Thymus (tissue), 11 donors: ENCODE measurements around the gene CADPS2. TPM values are rescaled to one million over a fixed set of nuclear protein-coding genes. Genes with fewer than 3 reads are reported as not detected.

Experiments
- DNase-seq, 9 donors: peaks; one replicate each; pipeline ENCODE4 v3.0.0-alpha.2; 2013; ENCODE audit warnings: low spot score in 9 of 9, low read depth in 6 of 9, missing footprints in 1 of 9
- H3K27ac ChIP-seq, 2 donors: one replicate each; pipeline ENCODE4 v1.5.1; 2013; ENCODE audit warnings: control low read depth in 1 of 2, low read depth in 1 of 2, low read length in 1 of 2, mild to moderate bottlenecking in 1 of 2, moderate library complexity in 1 of 2
- H3K27me3 ChIP-seq, 2 donors: one replicate each; pipeline ENCODE4 v1.5.1; 2013; ENCODE audit warnings: low read length in 1 of 2; ENCODE audit not compliant: control insufficient read depth in 2 of 2, insufficient read depth in 1 of 2
- H3K36me3 ChIP-seq, 2 donors: one replicate each; pipeline ENCODE4 v1.5.1; 2013; ENCODE audit warnings: low read length in 1 of 2, mild to moderate bottlenecking in 1 of 2, moderate library complexity in 1 of 2; ENCODE audit not compliant: control insufficient read depth in 2 of 2, insufficient read depth in 2 of 2
- H3K4me1 ChIP-seq, 2 donors: one replicate each; pipeline ENCODE4 v1.5.1; 2013; ENCODE audit warnings: low read length in 2 of 2; ENCODE audit not compliant: control insufficient read depth in 2 of 2, insufficient read depth in 2 of 2
- H3K4me3 ChIP-seq, 2 donors: one replicate each; pipeline ENCODE4 v1.5.1; 2013; ENCODE audit warnings: low read length in 2 of 2, control low read depth in 1 of 2, mild to moderate bottlenecking in 1 of 2
- H3K9me3 ChIP-seq, 2 donors: one replicate each; pipeline ENCODE4 v1.5.1; 2013; ENCODE audit warnings: low read length in 1 of 2, mild to moderate bottlenecking in 1 of 2; ENCODE audit not compliant: control insufficient read depth in 2 of 2, insufficient read depth in 1 of 2
- WGBS: extraction: QIAGEN DNeasy Blood & Tissue Kit; methylation state at CpG from one replicate; pipeline ENCODE4 v1.1.7; 2013; 5-methylcytosine and 5-hydroxymethylcytosine counted together
- polyA plus RNA-seq: library from polyadenylated mRNA; stranded (reverse); fragments of 200-250 nt; gene quantifications from one replicate; pipeline ENCODE4 v1.2.3, GENCODE V29; 2013
- total RNA-seq: library from RNA; stranded (reverse); fragments of 120-200 nt; gene quantifications from one replicate; pipeline ENCODE4 v1.2.4, GENCODE V29; 2013
- donor health status: healthy.

CADPS2 gene
- total and polyA plus RNA-seq, 2 donors: 7.4 to 9.5 TPM

DNA sequence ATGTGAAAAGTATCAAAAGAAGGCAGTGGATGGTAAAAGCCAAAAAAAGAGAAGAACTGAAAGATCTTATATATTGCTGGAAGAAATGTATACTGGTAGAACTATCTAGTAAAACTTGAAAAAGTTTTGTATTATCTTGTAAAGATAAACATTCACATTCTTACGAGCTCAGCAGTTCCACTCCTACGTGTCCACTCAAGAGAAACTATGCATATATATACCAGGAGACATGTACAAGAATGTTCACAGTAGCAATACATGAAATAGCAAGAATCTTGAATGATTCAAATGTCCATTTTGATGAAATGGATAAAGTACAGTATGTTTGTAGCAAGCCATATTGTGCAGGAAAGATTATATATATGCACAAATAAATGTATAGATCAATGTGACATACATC lies 342.4 kb downstream of the CADPS2 start:
- Histone ChIP-seq H3K9me3 (no peaks in the 10 kb centered on the region), H3K27me3 (no peaks in the 10 kb centered on the region), H3K27ac (no peak overlapping the region), H3K4me1 (no peaks in the 10 kb centered on the region), H3K4me3 (no peak overlapping the region), H3K36me3 (no peaks in the 10 kb centered on the region)
- DNase-seq: no peak
- 93% methylated on average over 2 of the region's 2 CpGs for WGBS

DNA sequence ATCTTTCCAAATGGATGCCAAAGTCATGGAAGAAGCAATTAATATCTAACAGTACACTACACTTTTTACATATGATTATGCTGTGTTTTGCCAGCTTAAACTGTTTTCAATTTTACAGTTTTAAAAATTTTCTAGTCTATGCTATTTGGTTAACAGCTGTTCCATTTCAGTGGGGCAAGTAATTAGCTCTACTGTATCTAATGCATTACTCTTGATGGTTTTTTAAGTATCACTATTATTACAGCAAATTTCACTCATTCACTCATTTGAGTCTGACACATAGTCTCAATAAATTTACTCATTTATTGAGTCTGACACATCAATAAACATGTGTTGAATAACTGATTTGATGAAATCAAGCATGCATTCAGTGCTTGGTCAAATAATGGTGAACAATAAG lies 343.1 kb downstream of the CADPS2 start:
- DNase-seq: no peak
- Histone ChIP-seq H3K27ac (no peak overlapping the region), H3K4me3 (no peak overlapping the region), H3K27me3 (no peaks in the 10 kb centered on the region), H3K9me3 (no peaks in the 10 kb centered on the region), H3K36me3 (no peaks in the 10 kb centered on the region), H3K4me1 (no peaks in the 10 kb centered on the region)

DNA sequence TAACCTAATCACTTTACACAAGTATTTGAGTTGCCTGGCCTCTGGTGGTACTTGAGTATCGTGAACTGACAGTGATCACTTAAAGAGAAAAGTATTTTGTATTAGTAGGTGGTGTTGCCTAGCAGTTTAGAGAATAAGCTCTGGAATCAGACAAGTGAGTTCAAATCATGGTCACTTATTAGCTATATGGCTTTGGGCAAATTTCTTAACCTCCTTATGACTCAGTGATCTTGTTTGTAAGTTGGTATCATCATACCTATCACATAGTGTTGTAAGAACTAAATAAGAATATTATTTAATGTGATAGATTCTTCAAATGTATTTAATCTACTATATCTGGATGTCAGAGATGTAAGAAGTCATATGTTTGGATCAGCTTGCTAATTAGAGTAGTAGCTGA lies 351.2 kb downstream of the CADPS2 start:
- H3K27me3 ChIP-seq: no peaks in the 10 kb centered on the region
- 41% methylated on average over 1 of the region's 1 CpG for WGBS
- H3K27ac ChIP-seq: no peak overlapping the region
- no peak overlapping the region for H3K4me3 ChIP-seq
- no peak for DNase-seq
- no peaks in the 10 kb centered on the region for H3K4me1 ChIP-seq
- H3K36me3 ChIP-seq: no peaks in the 10 kb centered on the region
- H3K9me3 ChIP-seq: no peaks in the 10 kb centered on the region

DNA sequence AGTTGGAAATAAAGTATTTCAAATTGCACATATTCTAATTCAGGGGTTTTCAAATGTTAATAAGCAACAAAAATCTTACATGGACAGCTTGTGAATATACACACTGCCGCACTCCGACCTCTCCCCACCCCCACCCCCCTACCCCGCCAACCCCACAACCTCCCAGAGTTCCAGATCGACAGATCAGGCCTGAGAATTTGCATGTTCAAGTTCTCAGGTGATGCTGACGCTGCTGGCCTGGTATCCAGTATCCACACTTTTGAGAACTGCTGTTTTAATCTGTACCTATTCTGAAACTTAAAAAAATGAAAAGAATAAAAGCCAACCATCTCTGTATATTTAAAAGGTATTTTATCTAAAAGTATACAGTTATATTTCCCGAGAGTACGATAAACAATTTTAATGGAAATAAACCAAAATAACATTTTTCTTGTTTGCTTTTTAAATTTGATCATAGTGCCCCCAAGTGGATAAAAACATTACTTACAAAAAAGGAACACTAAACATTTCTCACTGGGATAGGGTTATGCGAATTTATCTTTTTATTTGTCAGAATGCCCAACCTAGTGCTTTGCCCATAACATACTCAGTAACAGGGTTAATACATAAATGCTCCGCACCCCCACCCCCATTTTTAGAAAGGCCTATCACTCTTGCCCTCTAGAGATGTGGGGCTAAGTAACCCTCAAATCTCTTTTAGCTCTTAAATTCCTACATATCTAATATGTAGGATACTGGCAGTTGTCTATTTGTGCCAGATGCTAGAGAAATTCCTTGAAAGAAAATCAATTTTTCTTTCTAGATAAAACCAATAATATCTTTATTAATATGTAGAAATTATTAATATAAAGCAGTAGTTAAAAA lies 353.6 kb downstream of the CADPS2 start:
- H3K27me3 ChIP-seq: no peaks in the 10 kb centered on the region
- no peaks in the 10 kb centered on the region for H3K36me3 ChIP-seq
- H3K27ac ChIP-seq: no peak overlapping the region
- DNase-seq: no peak
- no peaks in the 10 kb centered on the region for H3K9me3 ChIP-seq
- 21% methylated on average over 9 of the region's 9 CpGs for WGBS
- no peak overlapping the region for H3K4me3 ChIP-seq
- no peaks in the 10 kb centered on the region for H3K4me1 ChIP-seq

DNA sequence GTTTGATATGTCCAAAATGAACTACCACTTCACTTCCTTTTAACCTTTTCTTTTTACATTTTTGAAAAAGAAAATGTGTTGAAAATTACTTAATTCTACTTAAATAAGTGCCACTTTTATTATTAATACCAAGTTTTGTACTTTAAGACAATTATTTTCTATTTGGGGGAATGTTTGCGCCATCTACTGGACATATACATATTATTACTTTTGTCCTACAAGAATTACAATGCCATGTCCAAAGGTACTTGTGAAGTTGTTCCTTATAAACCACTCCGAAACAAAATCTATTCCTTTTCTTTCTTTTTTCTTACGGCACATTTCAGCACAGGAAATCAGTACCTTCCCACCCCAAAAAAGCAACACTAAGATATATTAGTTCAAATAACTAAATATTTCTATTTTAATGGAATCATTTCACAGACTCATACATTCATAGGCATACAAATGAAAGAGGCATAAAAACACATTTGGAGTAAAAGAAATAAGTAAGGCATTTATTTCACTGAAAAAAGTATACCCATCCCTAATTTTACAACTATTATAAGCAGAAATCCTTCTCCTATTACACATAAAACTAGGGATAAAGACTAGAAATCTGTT lies 357.3 kb downstream of the CADPS2 start:
- H3K9me3 ChIP-seq: no peaks in the 10 kb centered on the region
- WGBS: 40% methylated on average over 3 of the region's 3 CpGs
- H3K4me3 ChIP-seq: no peak overlapping the region
- H3K27ac ChIP-seq: no peak overlapping the region
- DNase-seq: peak in 1 of 9 donors; percentile 6
- H3K27me3 ChIP-seq: no peaks in the 10 kb centered on the region
- no peaks in the 10 kb centered on the region for H3K36me3 ChIP-seq
- H3K4me1 ChIP-seq: no peaks in the 10 kb centered on the region

DNA sequence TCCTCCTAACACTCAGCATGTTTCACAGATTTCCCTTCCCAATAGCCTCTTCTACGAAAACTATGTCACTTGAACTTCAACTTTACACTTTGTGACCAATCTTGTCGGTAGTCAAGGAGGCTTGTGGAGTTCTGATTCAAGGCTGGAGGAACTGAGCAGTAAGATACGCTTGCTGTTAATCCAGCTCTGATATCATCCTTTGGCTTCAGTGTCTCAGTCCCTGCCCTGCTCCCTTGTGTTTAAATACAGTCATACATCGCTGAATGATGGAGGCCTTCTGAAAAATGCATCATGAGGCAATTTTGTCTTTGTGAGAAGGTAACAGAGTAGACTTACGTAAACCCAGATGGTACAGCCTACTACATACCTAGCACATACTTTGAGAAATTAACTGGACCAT lies 360.9 kb downstream of the CADPS2 start:
- 91% methylated on average over 5 of the region's 5 CpGs for WGBS
- H3K9me3 ChIP-seq: no peaks in the 10 kb centered on the region

DNA sequence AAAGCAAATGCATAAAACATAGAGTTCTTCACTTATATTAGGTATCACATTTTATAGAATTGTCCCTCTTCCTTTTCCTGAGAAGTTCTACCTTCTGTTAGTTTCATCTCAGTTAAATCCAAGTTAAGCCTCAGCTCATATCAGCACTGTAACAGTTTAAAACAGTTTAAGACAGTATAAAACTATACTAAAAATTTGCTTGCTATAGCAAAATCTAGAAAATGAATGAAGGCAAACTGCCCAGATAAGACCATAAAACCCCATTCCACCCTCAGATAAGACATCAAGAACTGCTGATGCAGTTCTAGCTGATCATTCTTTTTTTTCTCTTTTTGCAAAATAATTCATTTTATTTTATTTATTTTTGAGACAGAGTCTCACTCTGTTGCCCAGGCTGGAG lies 364.5 kb downstream of the CADPS2 start:
- Histone ChIP-seq H3K27ac (no peak overlapping the region), H3K9me3 (no peaks in the 10 kb centered on the region), H3K27me3 (no peaks in the 10 kb centered on the region), H3K4me3 (no peak overlapping the region), H3K4me1 (no peaks in the 10 kb centered on the region), H3K36me3 (no peaks in the 10 kb centered on the region)
- no peak for DNase-seq

More for the DNA sequence above, 360.9 kb downstream of the CADPS2 start:
- no peaks in the 10 kb centered on the region for H3K27me3 ChIP-seq
- no peak overlapping the region for H3K4me3 ChIP-seq
- H3K27ac ChIP-seq: no peak overlapping the region
- no peaks in the 10 kb centered on the region for H3K4me1 ChIP-seq
- no peaks in the 10 kb centered on the region for H3K36me3 ChIP-seq
- DNase-seq: no peak

DNA sequence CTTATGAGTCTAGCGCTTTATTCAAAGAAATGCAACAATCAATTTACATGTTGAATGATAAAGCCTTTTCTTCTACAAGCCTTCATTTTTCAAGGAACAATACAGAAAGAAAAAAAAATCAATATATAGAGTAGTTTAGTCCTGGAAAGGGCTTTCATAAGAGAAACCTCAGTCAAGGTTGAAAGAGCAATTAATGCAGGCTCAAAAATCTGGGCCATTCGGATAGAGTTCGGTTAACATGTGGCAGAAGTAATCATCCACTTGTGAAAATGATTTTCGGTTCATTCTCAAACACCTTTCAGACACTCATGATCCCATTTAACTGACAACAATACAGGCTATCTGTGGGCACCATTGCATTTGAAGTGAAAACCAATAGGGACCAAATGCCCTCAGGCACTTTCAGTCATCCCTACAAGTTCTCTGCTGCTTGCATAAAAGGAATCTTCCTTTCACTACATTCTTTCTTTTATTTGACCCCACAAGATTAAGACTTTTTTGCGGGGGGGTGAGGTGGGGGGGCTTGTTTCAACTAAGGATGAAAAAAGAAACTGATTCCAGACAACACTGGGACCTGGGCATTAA lies 365.2 kb downstream of the CADPS2 start:
- Histone ChIP-seq H3K27me3 (no peaks in the 10 kb centered on the region), H3K4me1 (no peaks in the 10 kb centered on the region), H3K4me3 (no peak overlapping the region), H3K36me3 (no peaks in the 10 kb centered on the region), H3K9me3 (no peaks in the 10 kb centered on the region), H3K27ac (no peak overlapping the region)
- WGBS: 51% methylated on average over 5 of the region's 5 CpGs
- no peak for DNase-seq

DNA sequence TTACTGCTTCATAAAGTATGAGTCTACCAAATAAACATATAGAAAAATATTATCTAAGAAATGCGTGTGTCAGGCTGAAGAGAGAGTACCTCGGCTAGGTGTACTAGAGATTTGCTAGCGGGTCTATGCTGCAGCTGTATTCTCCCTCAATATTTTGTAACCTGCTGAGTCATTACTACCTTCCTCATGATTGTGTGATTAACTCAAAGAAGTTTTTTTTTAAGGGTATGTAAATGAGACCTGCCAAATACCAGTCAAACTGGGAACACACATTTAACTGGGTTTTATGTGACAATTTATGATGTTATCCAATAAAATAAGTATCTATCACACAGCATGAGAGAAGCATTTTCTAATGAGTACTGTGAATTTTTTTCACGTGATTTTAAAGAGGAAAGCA lies 367.8 kb downstream of the CADPS2 start:
- Histone ChIP-seq H3K4me1 (no peaks in the 10 kb centered on the region), H3K4me3 (no peak overlapping the region), H3K27me3 (no peaks in the 10 kb centered on the region), H3K36me3 (no peaks in the 10 kb centered on the region), H3K27ac (no peak overlapping the region), H3K9me3 (no peaks in the 10 kb centered on the region)
- 75% methylated on average over 4 of the region's 4 CpGs for WGBS
- DNase-seq: no peak
